ENCODE measurements around the gene VGF. TPM values are rescaled to one million over a fixed set of nuclear protein-coding genes. Genes with fewer than 3 reads are reported as not detected.
"Not testable (repeated sequence)": the region's sequence is repeated elsewhere in the genome, so short reads cannot be mapped to it uniquely, and the experiment has no call there.

The VGF gene

DNA sequence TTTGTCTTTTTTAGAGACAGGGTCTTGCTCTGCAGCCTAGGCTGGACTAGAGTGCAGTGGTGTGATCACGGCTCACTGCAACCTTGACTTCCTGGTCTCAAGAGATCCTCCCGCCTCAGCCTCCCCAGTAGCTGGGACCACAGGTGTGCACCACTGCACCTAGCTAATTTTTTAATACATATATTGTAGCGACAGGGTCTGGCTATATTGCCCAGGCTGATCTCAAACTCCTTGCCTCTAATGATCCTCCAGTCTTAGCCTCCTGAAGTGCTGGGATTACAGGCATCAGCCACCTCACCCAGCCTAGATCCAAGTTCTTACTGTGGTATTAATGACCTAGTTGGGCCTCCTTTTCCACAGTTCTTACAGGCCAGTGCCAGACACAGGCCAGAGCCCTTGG is 50.2 kb downstream of the VGF start:
- TF ChIP-seq, protein P1, sequence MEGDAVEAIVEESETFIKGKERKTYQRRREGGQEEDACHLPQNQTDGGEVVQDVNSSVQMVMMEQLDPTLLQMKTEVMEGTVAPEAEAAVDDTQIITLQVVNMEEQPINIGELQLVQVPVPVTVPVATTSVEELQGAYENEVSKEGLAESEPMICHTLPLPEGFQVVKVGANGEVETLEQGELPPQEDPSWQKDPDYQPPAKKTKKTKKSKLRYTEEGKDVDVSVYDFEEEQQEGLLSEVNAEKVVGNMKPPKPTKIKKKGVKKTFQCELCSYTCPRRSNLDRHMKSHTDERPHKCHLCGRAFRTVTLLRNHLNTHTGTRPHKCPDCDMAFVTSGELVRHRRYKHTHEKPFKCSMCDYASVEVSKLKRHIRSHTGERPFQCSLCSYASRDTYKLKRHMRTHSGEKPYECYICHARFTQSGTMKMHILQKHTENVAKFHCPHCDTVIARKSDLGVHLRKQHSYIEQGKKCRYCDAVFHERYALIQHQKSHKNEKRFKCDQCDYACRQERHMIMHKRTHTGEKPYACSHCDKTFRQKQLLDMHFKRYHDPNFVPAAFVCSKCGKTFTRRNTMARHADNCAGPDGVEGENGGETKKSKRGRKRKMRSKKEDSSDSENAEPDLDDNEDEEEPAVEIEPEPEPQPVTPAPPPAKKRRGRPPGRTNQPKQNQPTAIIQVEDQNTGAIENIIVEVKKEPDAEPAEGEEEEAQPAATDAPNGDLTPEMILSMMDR (IDR thresholded peaks at IDR 0.05; ENCODE audit: insufficient read depth, low read length): no peak
- TF ChIP-seq, protein P2, sequence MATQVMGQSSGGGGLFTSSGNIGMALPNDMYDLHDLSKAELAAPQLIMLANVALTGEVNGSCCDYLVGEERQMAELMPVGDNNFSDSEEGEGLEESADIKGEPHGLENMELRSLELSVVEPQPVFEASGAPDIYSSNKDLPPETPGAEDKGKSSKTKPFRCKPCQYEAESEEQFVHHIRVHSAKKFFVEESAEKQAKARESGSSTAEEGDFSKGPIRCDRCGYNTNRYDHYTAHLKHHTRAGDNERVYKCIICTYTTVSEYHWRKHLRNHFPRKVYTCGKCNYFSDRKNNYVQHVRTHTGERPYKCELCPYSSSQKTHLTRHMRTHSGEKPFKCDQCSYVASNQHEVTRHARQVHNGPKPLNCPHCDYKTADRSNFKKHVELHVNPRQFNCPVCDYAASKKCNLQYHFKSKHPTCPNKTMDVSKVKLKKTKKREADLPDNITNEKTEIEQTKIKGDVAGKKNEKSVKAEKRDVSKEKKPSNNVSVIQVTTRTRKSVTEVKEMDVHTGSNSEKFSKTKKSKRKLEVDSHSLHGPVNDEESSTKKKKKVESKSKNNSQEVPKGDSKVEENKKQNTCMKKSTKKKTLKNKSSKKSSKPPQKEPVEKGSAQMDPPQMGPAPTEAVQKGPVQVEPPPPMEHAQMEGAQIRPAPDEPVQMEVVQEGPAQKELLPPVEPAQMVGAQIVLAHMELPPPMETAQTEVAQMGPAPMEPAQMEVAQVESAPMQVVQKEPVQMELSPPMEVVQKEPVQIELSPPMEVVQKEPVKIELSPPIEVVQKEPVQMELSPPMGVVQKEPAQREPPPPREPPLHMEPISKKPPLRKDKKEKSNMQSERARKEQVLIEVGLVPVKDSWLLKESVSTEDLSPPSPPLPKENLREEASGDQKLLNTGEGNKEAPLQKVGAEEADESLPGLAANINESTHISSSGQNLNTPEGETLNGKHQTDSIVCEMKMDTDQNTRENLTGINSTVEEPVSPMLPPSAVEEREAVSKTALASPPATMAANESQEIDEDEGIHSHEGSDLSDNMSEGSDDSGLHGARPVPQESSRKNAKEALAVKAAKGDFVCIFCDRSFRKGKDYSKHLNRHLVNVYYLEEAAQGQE (IDR thresholded peaks at IDR 0.05; ENCODE audit: insufficient replicate concordance, low read depth): no peak
- TF ChIP-seq SPI1 (IDR thresholded peaks at IDR 0.05; ENCODE audit: borderline replicate concordance, low read depth) (no peak), POLR2AphosphoS5 (IDR thresholded peaks at IDR 0.05; ENCODE audit: low read depth) (no peak)
- no peak for DNase-seq (ENCODE audit: low read depth in 1 of 2, low spot score in 1 of 2)
- no peak overlapping the region for H3K27ac ChIP-seq (replicated peaks)
- no peaks in the 10 kb centered on the region for H3K27me3 ChIP-seq (ENCODE audit: insufficient read depth, poor library complexity, severe bottlenecking)
- no peak overlapping the region for H3K4me3 ChIP-seq (replicated peaks; ENCODE audit: insufficient read depth, low read length)

DNA sequence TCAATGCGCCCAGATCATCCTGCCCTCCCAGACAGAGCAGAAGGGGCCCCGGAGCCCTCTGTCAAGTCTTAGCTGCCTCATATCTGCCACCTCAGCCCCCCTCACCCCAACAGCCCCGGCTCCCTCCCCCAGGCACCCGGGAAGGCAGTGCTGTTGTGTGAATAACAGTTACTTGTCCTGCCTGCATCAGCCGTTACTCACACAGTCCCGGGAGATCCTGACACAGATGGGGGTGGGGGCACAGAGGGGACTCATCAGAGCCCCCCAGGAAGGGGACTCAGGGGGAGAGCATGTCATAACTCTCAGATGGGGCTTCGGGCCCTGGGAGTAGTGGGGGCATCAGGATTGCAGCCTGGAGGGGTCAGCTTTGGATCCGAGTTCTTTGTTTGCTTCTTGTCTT is 50.9 kb downstream of the VGF start:
- no peaks in the 10 kb centered on the region for H3K27me3 ChIP-seq (ENCODE audit: insufficient read depth, poor library complexity, severe bottlenecking)
- TF ChIP-seq, protein P2 (IDR thresholded peaks at IDR 0.05; ENCODE audit: insufficient replicate concordance, low read depth): no peak
- H3K4me3 ChIP-seq (replicated peaks; ENCODE audit: insufficient read depth, low read length): no peak overlapping the region
- H3K27ac ChIP-seq (replicated peaks): no peak overlapping the region
- no peak for DNase-seq (ENCODE audit: low read depth in 1 of 2, low spot score in 1 of 2)

DNA sequence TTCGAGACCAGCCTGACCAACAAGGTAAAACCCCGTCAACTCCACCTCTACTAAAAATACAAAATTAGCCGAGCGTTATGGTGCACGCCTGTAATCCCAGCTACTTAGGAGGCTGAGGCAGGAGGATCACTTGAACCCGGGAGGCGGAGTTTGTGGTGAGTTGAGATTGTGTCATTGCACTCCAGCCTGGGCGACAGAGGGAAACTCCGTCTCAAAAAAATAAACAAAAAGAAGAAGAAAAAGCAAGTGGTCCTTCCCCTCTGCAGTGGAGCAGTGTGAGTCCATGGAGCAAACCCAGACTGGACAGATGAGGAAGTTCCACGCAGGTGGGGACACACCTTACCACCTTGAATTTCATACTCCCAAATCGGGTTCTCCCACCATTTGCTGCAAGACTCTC is 51.5 kb downstream of the VGF start:
- peak in 1 of 2 experiments; percentile 17 for DNase-seq (ENCODE audit: low read depth in 1 of 2, low spot score in 1 of 2)
- TF ChIP-seq GABPA (IDR thresholded peaks at IDR 0.05; ENCODE audit: low read depth): no peak
- TF ChIP-seq, protein P2 (IDR thresholded peaks at IDR 0.05; ENCODE audit: insufficient replicate concordance, low read depth): no peak
- TF ChIP-seq SPI1 (IDR thresholded peaks at IDR 0.05; ENCODE audit: borderline replicate concordance, low read depth): no peak
- TF ChIP-seq, protein P1 (IDR thresholded peaks at IDR 0.05; ENCODE audit: insufficient read depth, low read length): no peak
- no peak for TF ChIP-seq POLR2AphosphoS5 (IDR thresholded peaks at IDR 0.05; ENCODE audit: low read depth)
- Histone ChIP-seq H3K27ac (replicated peaks) (no peak overlapping the region), H3K27me3 (ENCODE audit: insufficient read depth, poor library complexity, severe bottlenecking) (no peaks in the 10 kb centered on the region), H3K4me3 (replicated peaks; ENCODE audit: insufficient read depth, low read length) (no peak overlapping the region)

DNA sequence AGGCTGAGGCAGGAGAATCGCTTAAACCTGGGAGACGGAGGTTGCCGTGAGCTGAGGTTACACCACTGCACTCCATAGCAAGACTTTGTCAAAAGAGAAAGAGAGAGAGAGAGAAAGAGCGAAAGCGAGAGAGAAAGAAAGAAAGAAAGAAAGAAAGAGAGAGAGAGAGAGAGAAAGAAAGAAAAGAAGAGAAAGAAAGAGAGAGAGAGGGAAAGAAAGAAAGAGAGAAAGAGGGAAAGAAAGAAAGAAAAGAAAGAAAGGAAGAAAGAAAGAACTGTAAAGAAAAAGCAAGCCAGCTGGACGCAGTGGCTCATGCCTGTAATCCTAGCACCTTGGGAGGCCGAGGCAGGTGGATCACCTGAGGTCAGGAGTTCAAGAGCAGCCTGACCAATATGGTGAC is 52.2 kb downstream of the VGF start:
- H3K27ac ChIP-seq (replicated peaks); H3K4me3 ChIP-seq (replicated peaks; ENCODE audit: insufficient read depth, low read length); DNase-seq (ENCODE audit: low read depth in 1 of 2, low spot score in 1 of 2); H3K27me3 ChIP-seq (ENCODE audit: insufficient read depth, poor library complexity, severe bottlenecking): not testable (repeated sequence)

Small RNA genes within 50 kb of the gene (microRNA-seq; reads per million reads assigned to microRNA genes)
- gene MIR4653: not detected
